Muscle layer of colon (tissue), 2 donors: ENCODE measurements around the gene CNTNAP2.

ENCODE experiments used
- H3K27ac ChIP-seq: one replicate; pipeline ENCODE4 v1.7.0; 2013; ENCODE audit warnings: low read depth, mild to moderate bottlenecking, low read length, moderate library complexity
- H3K27me3 ChIP-seq, 2 donors: one replicate each; pipeline ENCODE4 v1.7.0; 2013; ENCODE audit warnings: low read length in 2 of 2, mild to moderate bottlenecking in 2 of 2; ENCODE audit not compliant: insufficient read depth in 2 of 2, control insufficient read depth in 1 of 2
- H3K36me3 ChIP-seq: one replicate; pipeline ENCODE4 v1.7.0; 2013; ENCODE audit warnings: mild to moderate bottlenecking, low read length; ENCODE audit not compliant: insufficient read depth
- H3K4me1 ChIP-seq: one replicate; pipeline ENCODE4 v1.7.0; 2013; ENCODE audit warnings: mild to moderate bottlenecking, low read length; ENCODE audit not compliant: insufficient read depth
- H3K4me3 ChIP-seq, 2 donors: one replicate each; pipeline ENCODE4 v1.7.0; 2013; ENCODE audit warnings: low read length in 2 of 2, low read depth in 1 of 2, mild to moderate bottlenecking in 1 of 2, moderate library complexity in 1 of 2
- H3K9ac ChIP-seq: one replicate; pipeline ENCODE4 v1.7.0; 2013; ENCODE audit warnings: low read length
- H3K9me3 ChIP-seq: one replicate; pipeline ENCODE4 v1.7.0; 2013; ENCODE audit warnings: mild to moderate bottlenecking, low read length
- donor health status: abdominal sarcoma.
- donor health status: Adenocarcinoma of cecum.

Gene CNTNAP2

GRCh38 chr7:146683439-146683838 lies 566.8 kb downstream of the CNTNAP2 start:
- no peak overlapping the region for H3K4me3 ChIP-seq
- H3K9ac ChIP-seq = no peak overlapping the region
- H3K27me3 ChIP-seq = no peaks in the 10 kb centered on the region
- no peaks in the 10 kb centered on the region for H3K36me3 ChIP-seq
- H3K27ac ChIP-seq = no peak overlapping the region
- no peaks in the 10 kb centered on the region for H3K9me3 ChIP-seq
- H3K4me1 ChIP-seq = no peaks in the 10 kb centered on the region

DNA sequence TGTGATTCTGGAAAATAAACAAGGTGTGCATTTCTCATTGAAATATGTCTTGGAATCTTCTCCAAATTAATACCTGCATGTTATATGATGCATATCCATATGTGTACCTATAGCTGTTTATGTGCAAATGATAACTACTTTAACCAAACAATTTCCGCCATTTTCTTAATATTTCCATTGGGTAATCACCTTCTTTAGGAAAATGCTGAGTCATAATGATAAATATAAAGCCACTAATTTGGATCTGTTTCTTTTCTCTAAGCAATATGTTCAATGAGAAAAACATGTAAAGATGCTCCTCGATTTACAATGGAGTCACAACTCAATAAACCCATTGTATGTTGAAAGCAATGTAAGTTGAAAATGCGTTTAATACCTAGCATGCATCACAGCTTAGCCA lies 574.4 kb downstream of the CNTNAP2 start:
- Histone ChIP-seq H3K9me3 (no peaks in the 10 kb centered on the region), H3K4me1 (no peaks in the 10 kb centered on the region), H3K36me3 (no peaks in the 10 kb centered on the region), H3K4me3 (no peak overlapping the region), H3K27me3 (no peaks in the 10 kb centered on the region), H3K27ac (no peak overlapping the region), H3K9ac (no peak overlapping the region)

DNA sequence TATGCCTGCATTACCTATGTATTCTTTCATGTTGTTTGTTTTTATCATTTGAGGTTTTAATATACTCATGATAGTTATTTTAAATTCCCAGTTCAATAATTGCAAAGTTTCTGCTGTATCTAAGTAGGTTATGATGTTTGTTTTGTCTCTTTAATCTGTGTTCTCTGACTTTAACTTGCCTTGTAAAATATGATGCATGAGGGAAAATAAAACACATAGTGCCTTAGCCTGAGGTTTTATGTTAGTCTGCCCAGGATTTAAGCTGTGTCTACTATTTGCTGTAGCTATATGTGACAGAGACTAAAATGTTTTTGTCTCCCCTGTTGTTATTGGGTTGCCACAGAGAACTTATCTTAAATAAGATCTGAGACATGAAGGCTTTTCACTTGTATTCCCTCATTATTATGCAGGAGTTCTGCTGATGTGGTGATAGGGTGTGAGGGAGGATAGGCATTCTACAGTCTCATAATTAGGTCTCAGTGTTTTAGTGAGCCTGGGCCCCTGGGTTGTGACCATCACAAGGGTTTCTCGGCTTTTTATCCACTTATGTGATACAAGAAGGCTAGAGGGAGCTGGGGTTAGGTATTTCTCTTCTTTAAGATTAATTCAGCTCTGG lies 582.5 kb downstream of the CNTNAP2 start:
- Histone ChIP-seq H3K36me3 (no peaks in the 10 kb centered on the region), H3K27ac (no peak overlapping the region), H3K27me3 (no peaks in the 10 kb centered on the region), H3K4me3 (no peak overlapping the region), H3K4me1 (no peaks in the 10 kb centered on the region), H3K9me3 (no peaks in the 10 kb centered on the region), H3K9ac (no peak overlapping the region)

- Histone ChIP-seq H3K4me1 (no peaks in the 10 kb centered on the region), H3K9me3 (no peaks in the 10 kb centered on the region), H3K27me3 (no peaks in the 10 kb centered on the region), H3K4me3 (no peak overlapping the region), H3K9ac (no peak overlapping the region), H3K27ac (no peak overlapping the region), H3K36me3 (no peaks in the 10 kb centered on the region)
These were observed 583.5 kb downstream of the CNTNAP2 start for GRCh38 chr7:146700015-146700560.

- Histone ChIP-seq H3K36me3 (no peaks in the 10 kb centered on the region), H3K4me3 (no peak overlapping the region), H3K27ac (no peak overlapping the region), H3K9ac (no peak overlapping the region), H3K9me3 (no peaks in the 10 kb centered on the region), H3K4me1 (no peaks in the 10 kb centered on the region), H3K27me3 (no peaks in the 10 kb centered on the region)
These were observed 584.6 kb downstream of the CNTNAP2 start for GRCh38 chr7:146701166-146701565.

DNA sequence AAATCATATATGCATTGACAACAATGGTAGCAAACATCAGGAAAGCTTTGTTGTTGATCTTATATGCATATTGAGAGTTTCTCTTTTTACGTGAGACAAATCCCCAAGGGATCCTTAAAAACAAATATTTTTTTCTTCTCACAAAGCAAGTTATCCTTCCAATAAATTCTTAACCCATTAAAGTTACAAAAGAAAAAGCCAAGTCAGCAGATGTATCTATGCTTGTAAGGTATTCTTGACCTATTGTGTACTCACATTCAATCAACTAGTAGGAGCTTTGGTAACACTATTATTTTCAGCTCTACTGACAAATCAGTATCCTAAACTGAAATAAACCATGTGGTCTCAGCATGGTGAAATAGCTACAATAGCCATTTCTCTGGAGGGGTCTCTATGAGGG lies 586.3 kb downstream of the CNTNAP2 start:
- no peaks in the 10 kb centered on the region for H3K36me3 ChIP-seq
- no peaks in the 10 kb centered on the region for H3K9me3 ChIP-seq
- no peak overlapping the region for H3K4me3 ChIP-seq
- no peaks in the 10 kb centered on the region for H3K27me3 ChIP-seq
- no peaks in the 10 kb centered on the region for H3K4me1 ChIP-seq
- H3K9ac ChIP-seq = no peak overlapping the region
- no peak overlapping the region for H3K27ac ChIP-seq

DNA sequence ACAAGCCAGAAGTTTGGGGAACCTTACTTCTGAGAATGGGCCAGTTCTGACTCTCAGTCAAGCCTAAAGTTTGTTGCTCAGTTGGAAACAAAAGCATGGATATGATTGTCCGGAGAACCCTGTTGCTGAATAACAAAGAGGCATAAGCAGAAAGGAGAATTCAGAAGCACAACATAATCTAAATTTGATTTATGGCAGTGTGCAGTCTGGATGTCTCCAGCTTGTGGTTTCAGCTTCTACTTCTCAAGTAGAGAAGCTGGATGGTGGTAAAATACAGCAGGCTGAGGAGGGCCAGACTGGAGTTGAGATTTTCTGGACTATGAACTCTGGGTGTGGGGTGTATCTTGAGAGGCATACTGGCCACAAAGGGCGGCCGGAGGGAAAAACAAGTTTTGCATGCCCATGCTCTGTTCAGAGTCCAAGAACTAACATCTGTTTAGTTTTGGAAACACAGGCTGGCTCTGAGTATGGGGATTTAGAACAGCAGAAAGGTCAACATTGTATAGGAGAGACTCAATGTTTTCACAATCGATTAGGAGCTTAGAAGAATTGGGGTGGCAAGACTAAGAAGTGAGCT lies 592.9 kb downstream of the CNTNAP2 start:
- H3K27me3 ChIP-seq = no peaks in the 10 kb centered on the region
- no peaks in the 10 kb centered on the region for H3K4me1 ChIP-seq
- no peaks in the 10 kb centered on the region for H3K9me3 ChIP-seq
- no peak overlapping the region for H3K9ac ChIP-seq
- no peak overlapping the region for H3K27ac ChIP-seq
- no peak overlapping the region for H3K4me3 ChIP-seq
- no peaks in the 10 kb centered on the region for H3K36me3 ChIP-seq

DNA sequence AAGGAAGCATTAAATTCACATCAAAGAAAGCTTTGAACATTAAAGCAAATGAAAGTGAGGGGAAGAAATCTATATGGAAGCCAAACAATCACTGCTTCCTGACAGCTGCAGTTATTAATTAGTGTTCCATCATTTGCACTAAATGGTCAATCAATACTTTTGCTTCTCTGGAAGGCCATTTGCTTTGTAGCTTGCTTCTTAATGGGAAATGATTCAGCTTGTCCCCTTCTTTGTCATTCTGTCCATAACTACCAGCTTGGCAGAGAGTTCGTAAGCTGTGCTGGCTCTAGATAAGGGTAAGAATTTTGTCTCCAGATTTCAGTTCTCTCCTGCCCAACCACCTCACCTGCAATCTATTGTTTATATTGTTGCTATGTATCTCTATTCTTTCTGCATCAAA lies 596.6 kb downstream of the CNTNAP2 start:
- Histone ChIP-seq H3K36me3 (no peaks in the 10 kb centered on the region), H3K4me1 (no peaks in the 10 kb centered on the region)

GRCh38 chr7:146713934-146714333 lies 597.3 kb downstream of the CNTNAP2 start:
- H3K4me1 ChIP-seq = no peaks in the 10 kb centered on the region
- no peak overlapping the region for H3K27ac ChIP-seq
- H3K36me3 ChIP-seq = no peaks in the 10 kb centered on the region
- no peaks in the 10 kb centered on the region for H3K27me3 ChIP-seq
- H3K4me3 ChIP-seq = no peak overlapping the region
- H3K9ac ChIP-seq = no peak overlapping the region
- H3K9me3 ChIP-seq = no peaks in the 10 kb centered on the region

More for the DNA sequence above, 596.6 kb downstream of the CNTNAP2 start:
- H3K27me3 ChIP-seq = no peaks in the 10 kb centered on the region
- no peak overlapping the region for H3K4me3 ChIP-seq
- H3K9me3 ChIP-seq = no peaks in the 10 kb centered on the region
- H3K27ac ChIP-seq = no peak overlapping the region
- H3K9ac ChIP-seq = no peak overlapping the region

GRCh38 chr7:146720195-146720594 lies 603.6 kb downstream of the CNTNAP2 start:
- no peak overlapping the region for H3K27ac ChIP-seq
- no peaks in the 10 kb centered on the region for H3K9me3 ChIP-seq
- no peaks in the 10 kb centered on the region for H3K4me1 ChIP-seq
- no peak overlapping the region for H3K9ac ChIP-seq
- no peaks in the 10 kb centered on the region for H3K27me3 ChIP-seq
- H3K4me3 ChIP-seq = no peak overlapping the region
- H3K36me3 ChIP-seq = no peaks in the 10 kb centered on the region

DNA sequence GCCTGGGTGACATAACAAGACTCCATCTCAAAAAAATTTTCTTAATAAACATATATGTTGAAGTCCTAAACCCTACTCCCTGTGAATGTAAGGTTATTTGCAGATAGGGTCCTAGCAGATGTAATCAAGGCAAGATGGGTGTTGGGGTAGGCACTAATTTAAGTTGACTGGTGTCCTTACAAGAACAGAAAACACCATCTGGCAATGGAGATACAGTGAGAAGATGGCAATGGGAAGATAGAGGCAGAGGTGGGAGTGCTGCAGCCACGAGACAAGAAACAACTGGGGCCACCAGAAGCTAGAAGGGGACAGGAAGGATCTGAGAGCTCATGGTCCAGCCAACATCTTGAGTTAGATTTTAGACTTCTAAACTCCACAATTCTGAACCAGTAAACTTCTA lies 606.4 kb downstream of the CNTNAP2 start:
- no peak overlapping the region for H3K4me3 ChIP-seq
- H3K9me3 ChIP-seq = no peaks in the 10 kb centered on the region
- no peaks in the 10 kb centered on the region for H3K27me3 ChIP-seq
- H3K36me3 ChIP-seq = no peaks in the 10 kb centered on the region
- no peak overlapping the region for H3K27ac ChIP-seq
- no peak overlapping the region for H3K9ac ChIP-seq
- no peaks in the 10 kb centered on the region for H3K4me1 ChIP-seq

GRCh38 chr7:146725520-146725919 lies 608.9 kb downstream of the CNTNAP2 start:
- H3K36me3 ChIP-seq = no peaks in the 10 kb centered on the region
- H3K27me3 ChIP-seq = no peaks in the 10 kb centered on the region
- H3K9me3 ChIP-seq = no peaks in the 10 kb centered on the region
- no peaks in the 10 kb centered on the region for H3K4me1 ChIP-seq
- H3K27ac ChIP-seq = no peak overlapping the region
- no peak overlapping the region for H3K4me3 ChIP-seq
- H3K9ac ChIP-seq = no peak overlapping the region
